ENCODE measurements around the gene ADARB1. TPM values are rescaled to one million over a fixed set of nuclear protein-coding genes. Genes with fewer than 3 reads are reported as not detected.

ADARB1 gene
- total and polyA plus RNA-seq, 2 of the 8 experiments (the other 6 are each of a cell fraction or from before 2014, with no cell fraction given), result 4.7 to 14.9 TPM

- TF ChIP-seq CHD7 (IDR thresholded peaks at IDR 0.05; ENCODE audit: insufficient replicate concordance, low read length) (no peak), BRCA1 (IDR thresholded peaks at IDR 0.05; ENCODE audit: low read depth, low read length) (no peak), EGR1 (IDR thresholded peaks at IDR 0.05; ENCODE audit: borderline replicate concordance, low read depth, low read length) (no peak)
Measured at GRCh38 chr21:45043541-45044020, 30.8 kb upstream of the ADARB1 start (continued).

Measured in H1 (cell line).